Muscle of arm (tissue), 12 donors: ENCODE data around the gene DHX34. TPM values are rescaled to one million over a fixed set of nuclear protein-coding genes. Genes with fewer than 3 reads are reported as not detected.
"Not testable (repeated sequence)": the region's sequence is repeated elsewhere in the genome, so short reads cannot be mapped to it uniquely, and the experiment has no call there.

Source experiments
- DNase-seq: peaks from one replicate; pipeline ENCODE4 v3.0.0-alpha.2; 2013
- polyA plus RNA-seq, 12 donors: library from polyadenylated mRNA; unstranded; fragments of 120-200 nt; gene quantifications; one replicate each; pipeline ENCODE4 v1.2.1, GENCODE V29; 2013; ENCODE audit not compliant: insufficient read length in 12 of 12

The DHX34 gene
- polyA plus RNA-seq, 12 donors: 6.9 to 15.5 (median 9.6) TPM; not detected in 1

DNA sequence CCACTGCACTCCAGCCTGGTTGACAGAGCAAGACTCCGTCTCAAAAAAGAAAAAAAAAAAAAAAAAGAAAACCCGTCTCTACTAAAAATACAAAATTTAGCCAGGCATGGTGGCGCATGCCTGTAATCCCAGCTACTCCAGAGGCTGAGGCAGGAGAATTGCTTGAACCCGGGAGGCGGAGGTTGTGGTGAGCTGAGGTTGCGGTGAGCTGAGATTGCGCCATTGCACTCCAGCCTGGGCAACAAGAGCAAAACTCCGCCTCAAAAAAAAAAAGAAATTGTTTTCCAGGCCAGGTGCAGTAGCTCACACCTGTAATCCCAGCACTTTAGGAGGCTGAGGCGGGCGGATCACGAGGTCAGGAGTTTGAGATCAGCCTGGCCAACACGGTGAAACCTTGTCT, 37.5 kb downstream of the DHX34 start:
- DNase-seq: not testable (repeated sequence)

DNA sequence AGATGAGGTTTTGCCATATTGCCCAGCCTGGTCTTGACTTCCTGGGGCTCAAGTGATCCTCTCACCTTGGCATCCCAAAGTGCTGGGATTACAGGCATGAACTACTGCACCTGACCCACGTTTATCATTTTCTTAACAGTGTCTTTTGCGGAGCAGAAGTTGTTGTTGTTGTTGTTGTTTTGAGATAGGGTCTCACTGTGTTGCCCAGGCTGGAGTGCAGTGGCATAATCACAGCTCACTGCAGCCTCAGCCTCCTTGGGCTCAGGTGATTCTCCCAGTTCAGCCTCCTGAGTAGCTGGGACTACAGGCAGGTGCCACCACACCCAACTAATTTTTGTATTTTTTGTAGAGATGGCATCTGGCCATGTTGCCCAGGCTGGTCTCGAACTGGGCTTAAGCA, 38.5 kb downstream of the DHX34 start:
- DNase-seq: not testable (repeated sequence)

DNA sequence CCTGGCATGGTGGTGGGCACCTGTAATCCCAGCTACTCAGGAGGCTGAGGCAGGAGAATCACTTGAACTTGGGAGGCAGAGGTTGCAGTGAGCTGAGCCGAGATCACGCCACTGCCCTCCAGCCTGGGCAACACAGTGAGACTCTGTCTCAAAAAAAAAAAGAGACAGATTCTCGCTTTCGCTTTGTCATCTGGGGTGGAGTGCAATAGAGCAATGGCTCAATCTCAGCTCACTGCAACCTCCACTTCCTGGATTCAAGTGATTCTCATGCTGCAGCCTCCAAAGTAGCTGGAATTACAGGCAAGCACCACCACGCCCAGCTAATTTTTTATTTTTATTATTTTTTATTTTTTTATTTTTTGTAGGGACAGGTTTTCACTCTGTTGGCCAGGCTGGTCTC, 39.6 kb downstream of the DHX34 start:
- DNase-seq: not testable (repeated sequence)

DNA sequence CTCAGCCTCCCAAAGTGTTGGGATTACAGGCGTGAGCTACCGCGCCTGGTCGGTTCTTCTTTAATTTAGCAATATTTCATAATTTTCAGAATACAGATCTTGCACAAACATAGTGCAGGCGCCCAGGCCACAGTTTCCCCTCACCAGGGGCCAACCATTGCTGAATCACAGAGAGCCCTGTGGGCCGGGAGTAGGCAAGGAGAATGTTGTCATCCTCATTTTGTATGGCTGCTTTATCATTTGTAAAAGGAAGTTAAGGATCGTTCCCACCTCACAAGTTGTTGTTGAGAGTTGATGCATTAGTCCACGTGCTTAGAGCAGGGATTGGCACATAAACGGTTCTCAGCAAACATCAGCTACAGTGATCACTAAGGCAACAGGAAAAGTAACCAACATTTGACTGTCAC, 40.0 kb downstream of the DHX34 start:
- no peak for DNase-seq

DNA sequence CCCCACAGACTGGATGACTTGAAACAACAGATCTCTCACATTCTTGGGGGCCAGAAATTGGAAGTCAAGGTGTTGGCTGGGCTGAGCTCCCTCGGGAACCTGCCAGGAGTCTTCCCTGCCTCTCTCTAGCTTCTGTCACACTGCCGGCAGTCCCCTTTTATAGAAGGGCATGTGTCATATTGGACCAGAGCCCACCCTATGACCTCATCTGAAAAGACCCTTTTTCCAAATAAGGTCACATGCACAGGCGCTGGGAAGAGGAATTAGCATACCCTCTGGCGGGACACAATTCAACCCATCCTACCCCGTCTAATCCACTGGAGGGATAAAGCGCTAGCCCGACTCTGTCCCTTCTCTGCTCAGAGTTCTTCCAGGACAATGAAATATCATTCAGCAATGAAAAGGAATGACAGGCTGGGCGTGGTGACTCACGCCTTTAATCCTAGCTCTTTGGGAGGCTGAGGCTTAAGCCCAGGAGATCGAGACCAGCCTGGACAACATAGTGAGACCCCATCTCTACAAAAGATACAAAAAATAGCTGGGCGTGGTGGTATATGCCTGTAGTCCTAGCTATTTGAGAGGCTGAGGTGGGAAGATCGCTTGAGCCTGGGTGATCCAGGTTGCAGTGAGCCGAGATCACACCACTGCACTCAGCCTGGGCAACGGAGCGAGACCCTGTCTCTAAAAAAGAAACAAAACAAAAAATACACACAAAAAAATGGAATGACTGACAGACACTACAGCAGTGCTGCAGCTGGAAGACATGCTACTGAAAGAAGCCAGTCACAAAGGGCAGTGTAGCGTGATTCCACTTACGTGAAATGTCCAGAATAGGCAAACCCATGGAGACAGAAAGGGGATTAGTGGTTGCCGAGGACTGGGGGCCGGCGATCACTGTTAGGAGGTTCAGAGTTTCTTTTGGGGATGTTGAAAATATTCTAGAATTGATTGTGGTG, 41.7 kb downstream of the DHX34 start:
- no peak for DNase-seq

DNA sequence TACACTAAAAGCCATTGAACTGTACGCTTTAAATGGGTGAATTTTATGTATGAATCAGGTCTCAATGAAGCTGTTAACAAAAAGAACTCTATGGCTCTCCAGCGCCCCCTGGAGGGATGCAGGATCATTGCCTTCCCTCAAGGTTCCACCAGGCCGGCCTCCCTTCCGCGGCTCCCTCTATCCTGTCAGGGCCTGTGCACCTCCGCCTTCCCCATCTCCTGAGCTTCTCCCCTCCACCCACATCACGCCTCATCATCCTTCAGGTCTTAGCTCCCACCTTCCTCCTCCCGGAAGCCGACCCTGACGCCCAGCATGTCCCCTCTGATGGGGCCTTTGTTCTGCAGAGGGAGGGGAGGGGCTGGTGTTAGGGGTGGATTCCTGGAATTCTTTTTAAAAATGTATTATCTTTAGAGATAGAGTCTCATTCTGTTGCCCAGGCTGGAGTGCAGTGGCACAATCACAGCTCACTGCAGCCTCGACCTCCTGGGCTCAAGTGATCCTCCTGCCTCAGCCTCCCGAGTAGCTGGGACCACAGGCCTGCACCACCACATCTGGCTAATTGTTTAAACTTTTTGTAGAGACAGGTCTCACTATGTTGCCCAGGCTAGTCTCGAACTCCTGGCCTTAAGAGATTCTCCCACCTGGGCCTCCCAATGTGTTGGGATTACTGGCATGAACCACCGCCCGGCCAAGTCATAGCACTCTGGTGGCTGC, 42.6 kb downstream of the DHX34 start:
- DNase-seq: peak; percentile 59

DNA sequence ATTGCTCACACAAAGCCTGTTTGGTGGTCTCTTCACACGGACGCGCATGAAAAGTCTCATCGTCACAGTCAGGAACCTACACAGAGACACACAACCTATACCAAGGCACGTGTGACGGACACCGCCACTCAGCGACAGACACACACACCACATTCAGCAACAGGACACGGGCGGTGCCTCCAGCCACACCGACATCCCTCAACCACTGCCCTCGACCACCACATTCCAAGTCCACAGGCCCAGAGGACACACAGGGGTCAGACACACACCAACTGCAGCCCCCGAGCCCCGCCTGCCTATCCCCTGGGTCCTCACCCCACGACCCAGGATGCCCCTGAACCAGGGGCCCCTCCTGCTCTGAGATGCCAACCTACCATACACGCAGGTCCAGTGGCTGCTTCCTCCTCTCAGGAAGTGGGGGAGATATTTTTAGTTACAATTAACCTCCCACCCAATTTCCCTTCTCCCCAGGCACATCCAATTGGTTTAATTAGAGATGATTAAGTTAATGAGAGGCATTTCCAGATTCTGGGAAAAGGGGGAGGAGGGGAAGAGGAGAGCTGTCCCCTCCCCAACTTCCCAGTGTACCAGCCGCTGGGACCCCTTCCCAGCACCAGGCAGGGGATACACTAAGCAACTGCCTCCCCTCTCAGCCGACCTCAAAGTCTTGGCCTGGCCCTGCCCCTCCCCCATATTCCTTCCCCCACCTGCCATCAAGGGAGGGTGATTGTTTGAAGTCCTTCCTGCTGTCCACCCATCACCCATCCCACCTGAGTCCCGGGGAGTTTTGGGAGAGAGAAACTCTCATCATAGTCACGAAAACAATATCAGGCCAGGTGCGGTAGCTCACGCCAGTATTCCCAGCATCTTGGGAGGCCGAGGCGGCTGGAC, 49.8 kb downstream of the DHX34 start:
- DNase-seq: no peak

DNA sequence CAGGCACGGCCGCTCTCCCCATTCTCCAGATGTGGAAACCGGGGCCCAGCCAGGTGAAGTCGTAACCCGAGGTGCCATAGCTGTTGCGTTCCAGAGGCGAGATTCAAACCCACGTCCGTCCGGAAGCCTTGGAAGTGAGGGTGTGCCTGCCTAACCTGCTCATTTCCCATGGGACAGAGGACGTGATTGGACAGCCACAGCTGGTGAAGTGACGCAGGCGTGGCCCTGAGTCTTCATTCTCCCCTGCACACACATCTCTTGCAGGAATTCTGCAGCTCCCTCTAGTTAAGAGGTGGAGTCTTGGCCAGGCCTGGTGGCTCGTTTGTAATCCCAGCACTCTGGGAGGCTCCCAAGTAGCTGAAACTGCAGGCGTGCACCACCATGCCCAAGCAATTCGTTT, 53.4 kb downstream of the DHX34 start:
- DNase-seq: no peak

DNA sequence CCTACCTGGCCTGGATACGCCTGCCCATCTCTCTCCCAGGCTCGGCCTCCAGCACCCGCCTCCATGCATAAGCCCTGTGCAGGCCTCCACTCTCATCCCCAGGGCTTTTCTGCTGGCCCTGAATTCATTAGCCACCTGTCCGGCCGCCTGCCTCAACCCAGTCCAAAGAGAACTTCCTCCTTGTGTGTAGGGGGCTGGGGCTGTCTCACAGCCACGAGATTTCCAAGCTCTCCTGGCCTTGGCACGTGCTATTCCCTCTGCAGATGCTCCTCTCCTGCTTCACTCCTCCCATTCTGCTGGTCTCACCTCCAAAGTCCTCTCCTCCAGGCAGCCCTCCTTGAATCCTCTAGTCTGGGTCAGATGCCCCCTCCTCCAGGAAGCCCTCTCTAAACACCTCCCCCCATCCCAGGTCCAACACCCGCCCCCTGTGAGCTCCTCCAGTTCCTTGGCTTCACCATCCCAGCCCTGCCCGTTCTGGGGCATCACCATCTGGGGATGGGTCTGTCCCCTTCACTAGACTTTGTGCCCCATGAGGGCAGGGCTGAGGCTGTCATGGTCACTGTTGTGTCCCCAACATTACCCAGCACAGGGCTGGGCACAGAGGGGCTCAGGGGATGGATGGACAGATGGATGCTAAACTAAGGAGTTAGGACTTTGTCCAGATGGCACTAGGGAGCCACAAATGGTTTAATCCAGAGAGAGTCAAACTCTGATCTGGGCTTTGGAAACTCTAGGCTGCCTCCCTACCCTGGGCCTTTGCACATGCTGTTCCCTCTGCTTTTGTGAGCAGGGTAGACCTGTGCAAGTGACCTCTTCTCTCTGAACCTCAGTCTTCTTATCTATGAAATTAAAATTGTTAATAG, 55.5 kb downstream of the DHX34 start:
- DNase-seq: no peak

DNA sequence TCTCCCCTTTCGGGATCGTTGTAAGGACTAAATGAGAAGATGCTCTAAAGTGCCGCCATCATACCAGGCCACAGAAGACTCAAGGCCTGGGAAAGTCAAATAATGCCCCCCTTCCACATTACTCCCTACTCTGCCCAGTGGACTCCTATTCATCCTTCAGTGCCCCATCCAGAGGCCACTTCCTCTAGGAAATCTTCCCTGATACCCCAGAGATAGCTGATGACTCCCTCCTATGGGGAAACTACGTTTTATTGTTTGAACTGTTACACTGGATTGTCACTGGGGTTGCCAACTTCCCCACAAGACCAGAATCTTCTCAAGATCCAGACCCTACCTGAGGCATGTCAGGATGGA, 56.1 kb downstream of the DHX34 start:
- no peak for DNase-seq

DNA sequence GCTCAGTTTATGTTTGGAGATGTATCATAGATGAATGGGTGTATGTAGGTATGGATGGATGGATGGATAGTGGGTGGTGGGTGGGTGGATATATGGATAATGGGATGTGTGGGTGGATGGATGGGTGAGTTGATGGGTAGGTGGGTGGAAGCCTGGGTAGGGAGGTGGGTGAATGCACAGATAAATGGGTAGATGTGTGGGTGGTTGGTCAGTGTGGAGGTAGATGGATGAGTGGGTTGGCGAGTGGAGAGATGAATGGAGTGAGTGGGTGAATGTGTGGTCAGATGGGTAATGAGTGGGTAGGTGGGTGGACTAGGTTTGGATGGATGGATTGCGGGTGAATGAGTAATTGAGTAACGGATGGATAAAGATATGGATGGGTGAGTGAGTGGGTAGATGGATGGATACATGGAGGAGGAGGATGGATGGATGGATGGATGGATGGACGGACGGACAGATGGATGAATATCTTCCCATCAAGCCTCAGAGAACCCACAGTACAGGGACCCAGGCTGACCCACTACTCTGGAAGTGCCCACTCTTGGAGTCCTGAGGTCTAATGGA, 56.8 kb downstream of the DHX34 start:
- DNase-seq: no peak

DNA sequence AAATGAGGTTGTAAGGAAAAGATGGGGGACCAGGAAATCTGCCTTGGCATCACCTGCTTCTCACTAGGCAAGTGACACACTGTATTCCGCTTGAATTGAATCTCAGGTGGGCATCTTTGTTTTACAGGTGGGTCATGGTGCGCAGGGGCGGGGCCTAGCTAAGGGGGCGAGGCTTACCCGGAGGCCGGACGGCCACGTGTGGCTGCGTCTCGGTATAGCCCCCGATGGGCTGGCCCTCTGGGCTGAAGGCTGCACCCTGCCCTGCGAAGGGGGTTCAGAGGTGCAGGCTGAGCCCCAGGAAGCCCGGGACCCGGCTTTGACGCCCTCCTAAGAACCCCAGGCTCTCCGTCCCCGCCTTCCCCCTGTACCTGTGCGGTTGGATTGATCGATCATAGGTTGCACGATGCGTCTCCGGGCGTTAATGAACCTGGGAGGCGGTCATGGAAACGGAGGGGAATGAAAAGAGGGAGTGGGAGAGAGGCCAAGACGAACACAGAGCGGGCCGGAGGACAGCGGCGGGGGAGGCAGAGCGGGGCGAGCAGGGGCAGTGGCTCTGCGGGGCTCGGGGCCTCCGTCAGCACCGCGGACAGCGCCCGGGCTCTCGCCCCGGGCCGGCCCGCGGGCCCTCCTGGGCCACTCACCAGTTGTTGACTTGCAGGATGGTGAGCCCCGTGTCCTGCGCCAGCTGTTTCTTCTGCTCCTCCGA, 57.7 kb downstream of the DHX34 start:
- DNase-seq: no peak

DNA sequence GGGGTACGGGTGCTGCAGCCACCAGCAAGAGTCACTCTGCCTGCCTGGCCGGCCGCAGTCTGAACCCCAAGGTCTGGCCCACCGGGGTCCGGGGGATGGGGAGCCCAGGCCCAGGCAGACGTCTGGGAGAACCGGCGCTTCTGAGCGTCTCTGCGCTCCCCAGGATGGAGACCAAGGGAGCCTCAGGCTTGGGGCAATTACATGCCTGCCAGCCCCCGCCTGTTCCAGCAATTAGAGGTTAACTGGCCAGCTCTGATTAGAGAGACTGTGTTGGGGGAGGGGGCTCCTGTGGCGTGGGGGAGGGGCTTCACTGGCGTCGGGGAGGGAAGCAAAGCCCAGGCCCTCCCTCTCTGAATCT, 58.3 kb downstream of the DHX34 start:
- no peak for DNase-seq

DNA sequence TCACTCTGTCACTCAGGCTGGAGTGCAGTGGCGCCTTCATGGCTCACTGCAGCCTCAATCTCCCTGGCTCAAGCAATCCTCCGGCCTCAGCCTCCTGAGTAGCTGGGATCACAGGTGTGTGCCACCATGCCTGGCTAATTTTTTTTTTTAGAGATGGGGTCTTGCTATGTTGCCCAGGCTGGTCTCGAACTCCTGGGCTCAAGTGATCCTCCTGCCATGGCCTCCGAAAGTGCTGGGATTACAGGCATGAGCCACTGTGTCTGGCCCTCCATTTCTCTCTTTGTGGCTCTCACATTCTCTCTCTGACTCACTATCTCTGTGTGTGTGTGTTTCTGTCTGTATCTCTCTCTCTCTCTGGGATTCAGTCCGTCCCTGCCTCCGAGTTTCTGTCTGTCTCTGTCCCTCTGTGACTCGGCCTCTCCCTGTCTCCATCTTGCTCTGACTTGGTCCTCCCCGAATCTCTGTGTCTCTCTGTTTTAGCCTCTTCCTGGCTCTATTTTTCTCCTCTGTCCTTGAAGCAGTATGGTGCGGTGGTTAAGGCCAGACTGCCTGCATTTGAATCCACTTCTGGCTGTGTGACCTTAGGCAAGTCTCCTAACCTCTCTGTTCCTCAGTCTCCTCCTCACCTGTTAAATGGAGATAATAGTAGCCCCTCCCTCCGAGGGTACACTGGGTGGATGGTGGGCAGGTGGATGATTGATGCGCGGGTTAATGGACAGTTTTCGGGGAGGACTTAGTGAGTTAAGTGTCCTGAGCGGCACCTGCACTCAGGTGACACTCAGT, 59.2 kb downstream of the DHX34 start:
- DNase-seq: no peak

DNA sequence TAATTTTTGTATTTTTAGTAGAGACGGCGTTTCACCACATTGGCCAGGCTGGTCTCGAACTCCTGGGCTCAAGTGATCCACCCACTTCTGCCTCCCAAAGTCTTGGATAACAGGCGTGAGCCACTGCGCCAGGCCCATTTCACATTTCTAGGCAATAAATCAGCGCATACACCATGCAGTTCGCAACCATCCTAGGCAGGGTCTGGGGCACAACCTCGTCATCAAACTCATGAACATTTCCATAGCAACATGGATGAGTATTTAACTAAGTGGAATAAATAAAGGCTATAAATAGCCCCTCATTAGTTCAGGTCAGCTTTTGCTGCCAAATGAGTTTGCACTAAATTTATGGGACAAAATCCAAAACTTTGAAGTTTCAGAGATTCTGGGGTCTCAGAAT, 62.0 kb downstream of the DHX34 start:
- DNase-seq: no peak

DNA sequence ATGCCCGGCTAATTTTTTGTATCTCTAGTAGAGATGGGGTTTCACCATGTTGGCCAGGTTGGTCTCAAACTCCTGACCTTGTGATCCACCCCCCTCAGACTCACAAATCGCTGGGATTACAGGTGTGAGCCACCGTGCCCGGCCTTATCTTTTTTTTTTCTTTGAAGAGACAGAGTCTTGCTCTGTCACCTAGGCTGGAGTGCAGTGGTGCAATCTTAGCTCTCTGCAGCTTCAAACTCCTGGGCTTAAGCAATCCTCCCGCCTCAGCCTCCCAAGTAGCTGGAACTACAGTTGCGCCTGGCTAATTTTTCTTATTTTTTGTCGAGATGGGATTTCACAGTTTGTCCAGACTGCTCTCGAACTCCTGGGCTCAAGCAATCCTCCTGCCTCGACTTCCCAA, 62.6 kb downstream of the DHX34 start:
- not testable (repeated sequence) for DNase-seq

DNA sequence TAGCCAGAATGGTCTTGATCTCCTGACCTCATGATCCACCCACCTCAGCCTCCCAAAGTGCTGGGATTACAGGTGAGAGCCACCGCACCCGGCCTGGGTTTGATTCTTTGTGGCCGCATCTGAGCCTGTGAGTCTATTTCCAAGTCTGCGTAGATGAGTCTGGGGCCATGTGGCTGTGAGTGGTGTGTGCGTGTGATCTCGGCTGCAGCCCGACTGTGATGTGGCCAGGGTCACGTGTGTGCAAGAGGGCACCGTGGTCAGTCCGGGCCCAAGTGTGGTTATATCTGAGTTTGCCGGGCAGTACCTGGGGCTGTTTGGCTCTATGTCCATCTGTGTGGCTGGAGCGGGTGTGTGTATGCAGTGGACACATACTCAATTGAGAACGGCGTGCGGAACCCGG, 64.8 kb downstream of the DHX34 start:
- no peak for DNase-seq

DNA sequence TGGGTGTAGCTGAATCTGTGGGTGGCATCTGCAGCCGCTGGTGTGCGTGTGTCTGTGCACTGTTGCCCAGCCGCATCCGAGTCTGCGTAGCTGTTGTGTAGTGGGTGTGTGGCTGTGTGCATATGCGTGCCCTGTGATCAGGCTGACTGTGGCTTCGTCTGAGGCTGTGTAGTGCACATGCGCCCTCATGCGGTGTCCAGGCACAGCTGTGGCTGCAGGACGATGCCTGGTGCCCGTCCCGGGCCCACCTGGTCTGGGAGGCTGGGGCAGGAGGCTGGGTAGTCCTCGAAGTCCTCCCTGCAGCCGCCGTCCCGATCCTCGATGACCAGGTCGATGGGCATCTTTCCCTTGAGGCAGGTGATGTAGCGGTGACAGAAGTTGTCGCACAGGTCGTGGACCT, 65.4 kb downstream of the DHX34 start:
- no peak for DNase-seq

DNA sequence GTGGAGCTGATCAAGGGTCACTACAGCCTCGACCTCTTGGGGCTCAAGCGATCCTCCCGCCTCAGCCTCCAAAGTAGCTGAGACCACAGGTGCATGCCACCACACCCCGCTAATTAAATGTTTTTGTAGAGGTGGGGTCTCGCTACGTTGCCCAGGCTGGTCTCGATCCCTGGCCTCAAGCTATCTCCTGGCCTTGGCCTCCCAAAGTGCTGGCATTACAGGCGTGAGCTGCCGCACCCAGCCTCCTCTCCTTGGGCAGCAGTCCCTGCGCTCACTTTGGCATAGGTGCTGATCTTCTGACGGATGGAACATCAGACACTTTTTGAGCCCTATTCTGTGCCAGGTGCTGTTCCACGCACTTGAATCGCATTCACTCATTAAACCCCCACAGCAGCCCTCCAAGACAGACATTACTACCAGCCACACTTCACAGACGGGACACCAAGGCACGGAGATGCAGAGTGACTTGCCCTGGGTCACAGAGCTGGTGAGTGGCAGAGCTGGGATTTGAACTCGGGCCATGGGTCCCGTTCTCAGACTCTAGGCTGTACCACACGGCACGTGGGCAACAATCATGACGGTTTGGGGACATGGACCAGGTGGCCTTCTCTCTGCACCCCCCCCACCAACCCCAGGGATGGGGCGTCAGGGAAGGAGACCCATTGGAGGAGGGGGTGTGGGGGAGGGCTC, 67.0 kb downstream of the DHX34 start:
- DNase-seq: no peak
